NCI-H2227 (cell line): ENCODE data around the gene SEZ6.

ENCODE experiments used
- DNase-seq: peaks from one replicate; lab custom pipeline; 2025; ENCODE audit not compliant: unreplicated experiment; lab: John Stamatoyannopoulos, UW

Gene SEZ6

GRCh38 chr17:28978356-28978964 lies 27.4 kb downstream of the SEZ6 start:
- DNase-seq = no peak

GRCh38 chr17:28977659-28978355 lies 28.0 kb downstream of the SEZ6 start:
- DNase-seq = no peak

DNA sequence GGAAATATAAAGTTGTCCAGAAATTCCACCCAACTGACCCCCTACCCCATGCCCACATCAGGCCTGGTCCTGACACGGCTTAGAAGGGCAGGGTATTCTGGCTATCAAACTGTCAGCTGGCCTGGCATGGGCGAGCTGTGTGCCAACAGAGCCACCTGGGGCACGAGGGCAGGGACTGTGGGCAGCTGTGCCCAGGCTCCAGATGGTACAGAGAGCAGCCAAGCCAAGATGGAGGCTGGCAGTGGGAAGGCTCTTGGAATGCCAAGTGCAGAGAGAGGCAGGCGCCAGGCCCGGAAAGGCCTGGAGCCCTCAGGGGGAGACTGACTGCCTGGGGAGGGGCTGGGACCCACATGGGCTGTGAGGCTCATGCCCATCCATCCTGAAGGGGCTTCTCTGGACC lies 30.2 kb downstream of the SEZ6 start:
- no peak for DNase-seq

DNA sequence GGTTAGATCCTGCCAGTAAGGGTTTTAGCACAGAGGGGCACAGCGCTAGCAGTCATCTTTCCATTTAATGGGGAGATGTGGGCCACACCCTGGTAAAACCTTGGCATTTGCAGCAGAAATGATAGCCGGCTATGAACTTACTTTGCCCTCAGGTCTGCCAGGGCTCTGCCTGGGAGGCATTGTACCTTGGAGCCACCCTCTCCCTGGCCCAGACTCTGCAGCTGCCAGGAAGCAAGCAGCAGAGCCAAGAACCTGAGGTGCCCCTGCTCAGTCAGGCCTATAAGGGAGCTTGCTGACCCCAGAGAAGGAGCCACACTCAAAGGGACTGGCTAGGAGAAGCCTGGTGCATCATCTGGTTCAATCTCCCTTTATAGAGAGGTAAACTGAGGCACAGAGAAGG lies 30.8 kb downstream of the SEZ6 start:
- no peak for DNase-seq

- DNase-seq = no peak
Observed at GRCh38 chr17:28974451-28974850, 31.4 kb downstream of the SEZ6 start.

- no peak for DNase-seq
Observed at GRCh38 chr17:28973425-28973824, 32.4 kb downstream of the SEZ6 start.

GRCh38 chr17:28972437-28972836 lies 33.4 kb downstream of the SEZ6 start:
- peak; percentile 57 for DNase-seq

DNA sequence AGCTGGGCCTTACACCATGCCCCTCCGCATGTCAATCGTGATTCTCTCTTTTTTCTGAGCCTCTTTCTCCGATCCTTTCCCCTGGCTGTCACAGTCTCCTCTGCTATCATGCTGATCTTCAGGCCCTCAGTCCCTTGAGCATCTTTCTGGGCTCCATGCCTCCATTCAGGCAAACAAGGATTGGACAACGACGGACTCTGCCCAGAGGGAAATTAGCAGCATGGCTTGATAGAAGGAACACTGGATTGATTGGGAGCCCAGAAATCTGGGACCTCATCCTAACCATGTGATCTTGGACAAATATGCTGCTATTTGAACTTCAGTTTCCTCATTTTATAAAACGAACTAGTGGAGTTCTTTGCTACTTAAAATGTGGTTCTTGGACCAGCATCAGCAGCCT lies 35.0 kb downstream of the SEZ6 start:
- DNase-seq = no peak

DNA sequence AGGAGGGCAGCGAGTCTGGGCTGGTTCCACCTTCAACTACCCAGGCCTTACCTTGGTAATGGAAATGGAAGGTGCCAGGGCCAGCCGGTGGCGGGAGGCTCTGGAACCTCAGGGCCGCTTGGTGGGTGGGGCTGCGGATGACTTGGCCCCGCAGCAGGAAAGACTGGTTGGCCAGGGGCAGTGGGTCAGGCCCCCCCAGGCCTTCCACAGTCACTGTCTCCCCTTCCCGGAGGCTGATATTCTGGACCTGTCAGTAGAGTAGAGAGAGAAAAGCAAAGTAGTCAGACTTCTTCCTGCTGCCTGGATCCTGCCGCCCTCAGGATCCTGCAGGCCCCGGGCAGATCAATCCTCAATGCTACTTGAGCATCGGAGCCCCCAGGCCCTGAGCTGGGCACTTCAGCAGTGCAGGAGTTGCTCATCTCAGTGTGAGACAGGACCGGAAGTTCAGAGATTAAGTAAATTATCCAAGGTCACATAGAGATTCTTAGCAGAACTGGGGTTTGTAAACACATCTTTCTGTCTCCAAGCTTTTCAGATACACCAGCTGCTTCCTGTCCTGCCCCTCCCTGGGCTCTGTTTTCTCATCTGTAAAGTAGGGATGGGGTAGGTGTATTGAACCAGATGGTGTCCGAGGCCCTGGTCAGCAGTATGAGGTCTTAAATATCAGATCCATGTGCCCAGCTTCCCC lies 36.0 kb downstream of the SEZ6 start:
- DNase-seq = no peak

- DNase-seq = no peak
Observed at GRCh38 chr17:28968914-28969295, 36.9 kb downstream of the SEZ6 start.

DNA sequence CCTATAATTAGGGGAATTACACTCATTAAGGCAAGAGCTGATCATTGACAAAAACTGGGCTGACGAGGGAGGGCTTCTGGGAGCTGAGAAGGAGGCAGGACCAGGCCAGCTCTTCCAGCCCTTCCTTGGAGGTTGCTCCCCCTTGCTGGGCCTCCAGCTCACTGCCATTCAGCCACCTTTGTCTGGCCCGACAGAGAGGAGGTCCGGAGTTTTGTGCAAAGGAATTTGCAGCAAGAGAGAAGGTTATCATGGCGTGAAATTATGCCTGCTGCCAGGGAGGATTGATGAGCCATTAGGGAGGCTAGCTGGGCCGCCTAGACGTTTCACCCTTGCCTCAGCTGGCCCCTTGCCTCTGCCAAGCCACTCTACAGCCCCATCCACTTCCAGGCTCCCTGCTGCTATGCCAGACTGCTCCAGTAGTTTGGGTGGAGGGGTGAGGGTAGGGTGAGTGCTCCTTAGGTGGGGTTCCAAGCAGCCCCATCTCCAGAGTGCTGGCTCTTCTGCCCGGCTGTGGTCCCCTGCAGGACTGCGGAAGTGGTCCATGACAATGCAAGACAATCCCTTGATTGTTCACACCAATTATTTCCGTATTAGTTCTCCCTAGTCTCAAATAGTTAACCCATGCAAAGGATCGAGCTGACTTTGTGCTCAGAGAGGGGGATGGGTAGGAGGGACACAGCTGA lies 37.5 kb downstream of the SEZ6 start:
- DNase-seq = peak; percentile 22

DNA sequence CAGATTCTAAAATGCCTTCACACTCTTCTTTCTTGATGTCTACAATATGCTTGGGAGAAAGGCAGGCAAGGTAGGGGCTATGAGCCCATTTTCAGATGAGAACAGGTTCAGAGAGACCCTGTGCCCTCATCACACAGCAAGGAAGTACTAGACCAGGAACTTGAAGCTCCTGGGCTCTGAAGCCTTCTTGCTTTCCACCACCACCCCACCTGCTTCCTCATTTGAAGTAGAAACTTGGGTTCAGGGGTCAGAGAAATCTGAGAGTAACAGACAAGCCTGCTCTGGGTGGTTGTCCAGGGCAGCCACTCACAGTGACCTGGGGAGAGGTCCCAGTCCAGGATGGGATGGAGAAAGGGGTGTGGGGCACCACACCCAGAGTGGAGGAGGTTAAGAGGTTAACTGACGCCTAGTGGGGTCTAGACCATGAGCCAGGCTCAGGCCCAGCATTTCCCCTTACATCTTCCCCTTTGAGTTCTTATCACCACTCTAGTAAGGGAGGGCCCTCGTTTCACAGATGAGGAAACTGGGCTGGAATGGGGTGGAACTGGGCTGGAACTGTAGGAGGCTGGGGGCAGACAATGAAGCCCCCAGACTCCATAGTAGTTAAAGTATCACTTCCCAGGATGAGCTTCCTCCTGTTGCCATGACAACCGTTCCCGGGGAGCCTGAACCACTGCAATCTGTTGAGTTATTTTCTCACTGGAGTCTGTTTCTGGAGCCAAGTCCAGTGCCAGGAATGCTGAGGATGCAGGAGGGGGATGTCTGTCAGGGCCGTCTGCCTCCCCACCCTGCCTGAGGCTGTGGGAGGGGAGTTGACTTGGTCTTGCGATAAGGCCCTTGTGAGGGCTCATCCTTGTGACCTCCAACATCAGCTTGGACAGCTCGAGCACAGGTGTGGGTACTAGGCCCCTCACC lies 38.4 kb downstream of the SEZ6 start:
- peak; percentile 13 for DNase-seq

- DNase-seq = no peak
Observed at GRCh38 chr17:28963841-28964240, 42.0 kb downstream of the SEZ6 start.

GRCh38 chr17:28963055-28963611 lies 42.7 kb downstream of the SEZ6 start:
- DNase-seq = no peak

- DNase-seq = no peak
Observed at GRCh38 chr17:28961391-28961790, 44.4 kb downstream of the SEZ6 start.

- DNase-seq = no peak
Observed at GRCh38 chr17:28960256-28961061, 45.4 kb downstream of the SEZ6 start.

DNA sequence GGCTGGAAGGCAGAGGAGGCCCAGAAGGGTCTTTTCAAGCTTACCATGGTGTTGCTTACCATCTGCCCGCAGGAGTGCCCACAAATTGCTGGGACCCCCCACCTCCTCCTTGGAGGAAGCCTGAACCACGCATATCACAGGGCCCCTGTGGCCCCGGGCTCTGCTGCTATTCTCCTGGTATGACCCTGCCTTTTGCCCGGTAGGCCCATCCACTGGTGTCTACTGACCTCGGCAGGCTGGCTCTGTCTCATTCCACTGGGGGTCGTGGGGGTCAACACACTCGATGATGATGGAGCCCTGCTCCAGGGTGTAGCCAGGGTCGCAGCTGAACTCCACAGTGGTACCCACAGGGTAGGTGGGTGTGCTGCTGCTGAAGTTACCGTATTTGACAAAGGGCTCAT lies 46.4 kb downstream of the SEZ6 start:
- DNase-seq = no peak

GRCh38 chr17:28958820-28959455 lies 46.9 kb downstream of the SEZ6 start:
- no peak for DNase-seq

GRCh38 chr17:28957992-28958355 lies 47.9 kb downstream of the SEZ6 start:
- no peak for DNase-seq
